Endodermal cell (in vitro differentiated cells): ENCODE results near the gene SMURF1. TPM values are rescaled to one million over a fixed set of nuclear protein-coding genes. Genes with fewer than 3 reads are reported as not detected.

Source experiments
- DNase-seq: peaks from one replicate; pipeline ENCODE4 v3.0.0-alpha.2; 2017
- H3K27ac ChIP-seq: 2 replicates; pipeline ENCODE4 v1.5.1; 2013; ENCODE audit warnings: mild to moderate bottlenecking, low read depth, low read length, moderate library complexity
- H3K27me3 ChIP-seq: 2 replicates; pipeline ENCODE4 v1.6.1; 2013; ENCODE audit warnings: mild to moderate bottlenecking, low read length, moderate library complexity; ENCODE audit not compliant: insufficient read depth, control insufficient read depth, poor library complexity, severe bottlenecking
- H3K36me3 ChIP-seq: 2 replicates; pipeline ENCODE4 v1.7.0; 2013; ENCODE audit warnings: mild to moderate bottlenecking, low read length, moderate library complexity; ENCODE audit not compliant: control insufficient read depth, insufficient read depth
- H3K4me1 ChIP-seq: one replicate; pipeline ENCODE4 v1.7.0; 2013; ENCODE audit warnings: low read length; ENCODE audit not compliant: control insufficient read depth, insufficient read depth
- H3K4me3 ChIP-seq: 2 replicates; pipeline ENCODE4 v1.5.1; 2013; ENCODE audit warnings: mild to moderate bottlenecking, low read length, moderate library complexity
- H3K9ac ChIP-seq: 2 replicates; pipeline ENCODE4 v1.6.1; 2013; ENCODE audit warnings: mild to moderate bottlenecking, low read length, moderate library complexity; ENCODE audit not compliant: poor library complexity, severe bottlenecking; ENCODE audit errors: extremely low read depth
- H3K9me3 ChIP-seq: 2 replicates; pipeline ENCODE4 v1.6.1; 2013; ENCODE audit warnings: mild to moderate bottlenecking, low read length, moderate library complexity; ENCODE audit not compliant: control insufficient read depth
- H3K27ac Mint-ChIP-seq: 2 replicates; pipeline ENCODE4 v1.8.0; 2020; ENCODE audit warnings: mixed read lengths
- H3K27me3 Mint-ChIP-seq: 2 replicates; pipeline ENCODE4 v1.8.0; 2021; ENCODE audit warnings: mild to moderate bottlenecking, mixed read lengths; ENCODE audit not compliant: insufficient read depth
- H3K36me3 Mint-ChIP-seq: 2 replicates; pipeline ENCODE4 v1.8.0; 2020; ENCODE audit warnings: low read depth, mixed read lengths
- H3K4me1 Mint-ChIP-seq: 2 replicates; pipeline ENCODE4 v1.8.0; 2020; ENCODE audit warnings: mixed read lengths
- H3K4me3 Mint-ChIP-seq: 2 replicates; pipeline ENCODE4 v1.8.0; 2020; ENCODE audit warnings: mild to moderate bottlenecking, moderate library complexity, mixed read lengths
- H3K9me3 Mint-ChIP-seq: 2 replicates; pipeline ENCODE4 v1.8.0; 2020; ENCODE audit warnings: mild to moderate bottlenecking, mixed read lengths
- WGBS, 2 experiments: methylation state at CpG; one replicate each; pipeline versions ENCODE4 v1.1.5 to v1.1.7; 2013; ENCODE audit warnings: missing lambda C conversion rate in 2 of 2, mixed read lengths in 1 of 2; ENCODE audit not compliant: insufficient coverage in 1 of 2, insufficient read length in 1 of 2; 5-methylcytosine and 5-hydroxymethylcytosine counted together
- total RNA-seq, 2 donors: library from RNA; stranded (reverse); fragmentation: NEBNext Ultra II Directional in 1 of 2; extraction: Animal tissue kit (Norgen Biotek cat#: 25700) in 1 of 2; gene quantifications; 2 replicates in 1 of 2; 3 replicates in 1 of 2; pipeline ENCODE4 v1.2.1, GENCODE V29; 2021
- TF ChIP-seq, protein P1 (sequence below): fragments of 200-600 bp; sonication (generic); conservative IDR thresholded peaks from 2 replicates; pipeline ENCODE4 v1.5.0; 2021; ENCODE audit warnings: antibody characterized with exemption, mild to moderate bottlenecking

The SMURF1 gene
- total RNA-seq, 2 donors from 2014 or later: 31.6 to 38.1 TPM

DNA sequence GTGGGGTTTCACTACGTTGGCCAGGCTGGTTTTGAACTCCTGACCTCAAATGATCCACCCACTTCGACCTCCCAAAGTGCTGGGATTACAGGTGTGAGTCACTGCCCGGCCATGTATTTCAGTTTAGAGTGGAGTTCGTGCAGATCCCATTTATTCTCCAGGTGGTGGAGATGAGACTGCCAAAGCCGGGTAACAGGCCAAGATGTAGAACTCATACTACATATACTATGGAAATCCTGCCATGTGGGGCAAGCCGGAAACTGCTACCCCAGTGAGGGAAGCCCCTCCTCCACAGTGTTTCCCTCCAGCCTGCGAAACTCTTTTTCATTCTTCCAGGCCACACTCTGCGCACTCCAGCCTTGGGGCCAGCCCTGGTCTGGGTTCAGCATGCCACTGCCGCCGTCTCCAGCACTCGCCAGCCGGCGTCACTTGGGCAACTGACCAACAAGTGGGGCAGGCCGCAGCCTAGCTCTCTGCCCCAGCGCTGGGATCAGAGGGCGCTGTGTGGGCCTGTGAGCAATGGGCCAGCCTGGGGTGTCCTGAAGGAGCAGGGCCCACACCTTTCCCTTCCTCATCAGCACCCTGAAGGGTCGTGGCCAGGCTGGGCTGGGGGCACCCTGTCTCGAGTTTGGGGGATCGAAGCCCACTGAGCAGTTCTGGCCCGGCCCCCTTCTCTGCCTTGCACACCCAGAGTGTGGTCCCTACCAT, 143.6 kb downstream of the SMURF1 start:
- WGBS, 2 experiments: 95 to 99% methylated on average over 13 to 20 of the region's 20 CpGs

DNA sequence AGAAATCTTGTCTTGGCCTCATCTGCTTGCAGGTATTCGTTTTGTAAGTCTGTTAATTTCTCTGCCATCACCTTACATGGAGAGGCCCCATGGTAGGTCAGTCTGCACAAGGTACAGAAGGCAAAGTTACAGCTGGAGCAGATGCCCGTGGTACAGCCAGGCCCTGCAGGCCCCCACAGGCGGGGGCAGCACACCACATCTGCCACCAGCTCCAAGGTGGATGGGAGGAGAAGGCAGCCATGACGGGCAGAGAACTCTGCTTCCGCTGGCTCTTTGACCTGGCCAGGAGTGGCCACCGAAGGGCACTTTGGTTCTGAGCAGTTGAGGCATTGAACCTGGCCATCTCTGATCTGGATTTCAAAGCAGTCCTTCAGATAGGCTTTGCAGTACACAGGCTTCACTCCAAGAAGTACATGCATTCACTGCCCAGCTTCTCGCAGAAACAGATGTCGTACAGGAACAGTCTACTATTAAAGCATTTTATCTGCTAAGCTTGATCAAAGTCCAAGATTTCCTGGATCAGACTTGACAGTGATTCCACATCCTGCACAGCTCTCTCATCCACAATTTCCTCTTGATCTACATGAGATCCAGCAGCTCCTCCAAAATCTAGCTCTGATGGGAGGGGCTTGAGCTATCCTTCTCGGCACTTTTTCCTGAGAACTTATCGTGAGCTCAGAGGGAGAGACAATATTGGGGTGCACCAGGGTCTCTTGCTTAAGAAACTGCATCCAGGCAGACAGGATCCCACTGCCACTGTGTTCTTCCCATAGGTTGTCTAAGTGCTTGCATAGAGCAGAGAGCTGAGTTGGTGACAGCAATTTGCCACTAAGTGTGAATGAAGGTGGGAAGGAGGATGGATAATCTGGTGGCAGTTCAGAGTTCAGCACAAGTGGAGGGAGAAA, 144.8 kb downstream of the SMURF1 start:
- H3K4me1 ChIP-seq: no peaks in the 10 kb centered on the region
- H3K4me1 Mint-ChIP-seq: no peaks in the 10 kb centered on the region
- 93 to 100% methylated on average over 6 to 10 of the region's 10 CpGs for WGBS, 2 experiments
- no peaks in the 10 kb centered on the region for H3K27me3 ChIP-seq
- H3K36me3 Mint-ChIP-seq: peaks cover 62% of the 10 kb centered on the region
- no peak overlapping the region for H3K27ac Mint-ChIP-seq
- no peak overlapping the region for H3K9ac ChIP-seq
- H3K4me3 Mint-ChIP-seq: no peak overlapping the region
- H3K9me3 Mint-ChIP-seq: no peaks in the 10 kb centered on the region
- H3K36me3 ChIP-seq: peaks cover 77% of the 10 kb centered on the region
- H3K27me3 Mint-ChIP-seq: no peaks in the 10 kb centered on the region
- no peak overlapping the region for H3K27ac ChIP-seq
- H3K9me3 ChIP-seq: no peaks in the 10 kb centered on the region
- DNase-seq: peak; percentile 36
- TF ChIP-seq, protein P1, sequence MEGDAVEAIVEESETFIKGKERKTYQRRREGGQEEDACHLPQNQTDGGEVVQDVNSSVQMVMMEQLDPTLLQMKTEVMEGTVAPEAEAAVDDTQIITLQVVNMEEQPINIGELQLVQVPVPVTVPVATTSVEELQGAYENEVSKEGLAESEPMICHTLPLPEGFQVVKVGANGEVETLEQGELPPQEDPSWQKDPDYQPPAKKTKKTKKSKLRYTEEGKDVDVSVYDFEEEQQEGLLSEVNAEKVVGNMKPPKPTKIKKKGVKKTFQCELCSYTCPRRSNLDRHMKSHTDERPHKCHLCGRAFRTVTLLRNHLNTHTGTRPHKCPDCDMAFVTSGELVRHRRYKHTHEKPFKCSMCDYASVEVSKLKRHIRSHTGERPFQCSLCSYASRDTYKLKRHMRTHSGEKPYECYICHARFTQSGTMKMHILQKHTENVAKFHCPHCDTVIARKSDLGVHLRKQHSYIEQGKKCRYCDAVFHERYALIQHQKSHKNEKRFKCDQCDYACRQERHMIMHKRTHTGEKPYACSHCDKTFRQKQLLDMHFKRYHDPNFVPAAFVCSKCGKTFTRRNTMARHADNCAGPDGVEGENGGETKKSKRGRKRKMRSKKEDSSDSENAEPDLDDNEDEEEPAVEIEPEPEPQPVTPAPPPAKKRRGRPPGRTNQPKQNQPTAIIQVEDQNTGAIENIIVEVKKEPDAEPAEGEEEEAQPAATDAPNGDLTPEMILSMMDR: no peak
- H3K4me3 ChIP-seq: no peak overlapping the region

More for the DNA sequence above, 143.6 kb downstream of the SMURF1 start:
- no peaks in the 10 kb centered on the region for H3K9me3 Mint-ChIP-seq
- H3K4me3 Mint-ChIP-seq: no peak overlapping the region
- no peaks in the 10 kb centered on the region for H3K4me1 Mint-ChIP-seq
- peaks cover 65% of the 10 kb centered on the region for H3K36me3 Mint-ChIP-seq
- Histone ChIP-seq H3K27me3 (no peaks in the 10 kb centered on the region), H3K27ac (no peak overlapping the region), H3K9me3 (no peaks in the 10 kb centered on the region), H3K4me3 (no peak overlapping the region), H3K36me3 (peaks cover 78% of the 10 kb centered on the region), H3K9ac (no peak overlapping the region), H3K4me1 (no peaks in the 10 kb centered on the region)
- no peak overlapping the region for H3K27ac Mint-ChIP-seq
- TF ChIP-seq, protein P1: no peak
- no peaks in the 10 kb centered on the region for H3K27me3 Mint-ChIP-seq
- DNase-seq: peak; percentile 35

DNA sequence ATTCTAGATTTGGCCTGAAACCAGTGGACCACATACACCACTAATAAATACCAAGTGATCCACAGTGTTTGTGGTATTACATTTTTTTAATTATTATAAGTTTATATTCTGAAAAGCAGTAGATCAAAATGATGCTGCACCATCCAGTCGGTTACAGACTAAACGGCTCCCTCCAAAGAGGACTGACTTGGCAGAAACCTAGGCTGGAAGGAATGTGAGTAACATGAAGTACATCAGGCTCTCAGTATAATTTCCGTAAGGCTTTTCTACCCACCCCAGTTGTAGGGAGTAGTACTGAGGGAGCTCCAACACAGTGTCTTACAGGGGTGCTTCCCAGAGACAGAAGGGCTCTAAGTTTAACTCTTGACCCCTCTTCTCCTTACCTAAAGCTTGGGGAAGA, 146.1 kb downstream of the SMURF1 start:
- Mint-ChIP-seq H3K9me3 (no peaks in the 10 kb centered on the region), H3K27ac (no peak overlapping the region), H3K4me3 (no peak overlapping the region), H3K27me3 (no peaks in the 10 kb centered on the region), H3K36me3 (peaks cover 66% of the 10 kb centered on the region), H3K4me1 (no peaks in the 10 kb centered on the region)
- Histone ChIP-seq H3K9ac (no peak overlapping the region), H3K9me3 (no peaks in the 10 kb centered on the region), H3K36me3 (peaks cover 86% of the 10 kb centered on the region), H3K27ac (no peak overlapping the region), H3K4me3 (no peak overlapping the region), H3K4me1 (no peaks in the 10 kb centered on the region), H3K27me3 (no peaks in the 10 kb centered on the region)
- 84 to 100% methylated on average over 3 of the region's 3 CpGs for WGBS, 2 experiments
- no peak for DNase-seq
- TF ChIP-seq, protein P1: no peak
